GM03348 (cell line): ENCODE results near the gene SERTAD1.

Experiments used
- DNase-seq: peaks from one replicate; pipeline ENCODE4 v3.0.0; 2012; ENCODE audit warnings: low spot score

SERTAD1 gene

GRCh38 chr19:40403262-40403984 is 22.4 kb downstream of the SERTAD1 start:
- peak; percentile 97 for DNase-seq

- DNase-seq: peak; percentile 34
Observed at GRCh38 chr19:40400559-40400958, 25.2 kb downstream of the SERTAD1 start.

GRCh38 chr19:40398417-40399131 is 27.2 kb downstream of the SERTAD1 start:
- no peak for DNase-seq

GRCh38 chr19:40397568-40397906 is 28.3 kb downstream of the SERTAD1 start:
- DNase-seq: no peak

- DNase-seq: no peak
Observed at GRCh38 chr19:40396886-40397567, 28.8 kb downstream of the SERTAD1 start.

- no peak for DNase-seq
Observed at GRCh38 chr19:40395956-40396355, 29.8 kb downstream of the SERTAD1 start.

GRCh38 chr19:40394816-40395210 is 31.0 kb downstream of the SERTAD1 start:
- DNase-seq: no peak

GRCh38 chr19:40393894-40394815 is 31.6 kb downstream of the SERTAD1 start:
- no peak for DNase-seq

- DNase-seq: peak; percentile 31
Observed at GRCh38 chr19:40392894-40393517, 32.8 kb downstream of the SERTAD1 start.

- DNase-seq: no peak
Observed at GRCh38 chr19:40392123-40392522, 33.7 kb downstream of the SERTAD1 start.

GRCh38 chr19:40390084-40390742 is 35.6 kb downstream of the SERTAD1 start, which contains the start of gene HIPK4:
Gene HIPK4 (minus strand): TSS chr19:40390181. CDS start chr19:40389902, 279 bp downstream.
- no peak for DNase-seq

GRCh38 chr19:40389404-40390083 is 36.2 kb downstream of the SERTAD1 start:
- DNase-seq: no peak

- DNase-seq: no peak
Observed at GRCh38 chr19:40388481-40388880, 37.3 kb downstream of the SERTAD1 start.

- DNase-seq: no peak
Observed at GRCh38 chr19:40387155-40387554, 38.6 kb downstream of the SERTAD1 start.

GRCh38 chr19:40383668-40384248 is 42.0 kb downstream of the SERTAD1 start:
- no peak for DNase-seq

GRCh38 chr19:40381321-40381720 is 44.5 kb downstream of the SERTAD1 start:
- DNase-seq: no peak

- no peak for DNase-seq
Observed at GRCh38 chr19:40380199-40381037, 45.4 kb downstream of the SERTAD1 start.

GRCh38 chr19:40379446-40380198 is 46.2 kb downstream of the SERTAD1 start:
- DNase-seq: no peak
